Activated gamma-delta T cell treated with anti-CD3 and anti-CD28 coated beads, Interleukin-2, amount 50 U/mL, for 16 hours (primary cell): ENCODE measurements around the gene MYO10.
"Not testable (repeated sequence)": the region's sequence is repeated elsewhere in the genome, so short reads cannot be mapped to it uniquely, and the experiment has no call there.

Source experiments
- DNase-seq: peaks from one replicate; pipeline ENCODE4 v3.0.0-alpha.2; 2020; ENCODE audit warnings: low read depth

Gene MYO10

DNA sequence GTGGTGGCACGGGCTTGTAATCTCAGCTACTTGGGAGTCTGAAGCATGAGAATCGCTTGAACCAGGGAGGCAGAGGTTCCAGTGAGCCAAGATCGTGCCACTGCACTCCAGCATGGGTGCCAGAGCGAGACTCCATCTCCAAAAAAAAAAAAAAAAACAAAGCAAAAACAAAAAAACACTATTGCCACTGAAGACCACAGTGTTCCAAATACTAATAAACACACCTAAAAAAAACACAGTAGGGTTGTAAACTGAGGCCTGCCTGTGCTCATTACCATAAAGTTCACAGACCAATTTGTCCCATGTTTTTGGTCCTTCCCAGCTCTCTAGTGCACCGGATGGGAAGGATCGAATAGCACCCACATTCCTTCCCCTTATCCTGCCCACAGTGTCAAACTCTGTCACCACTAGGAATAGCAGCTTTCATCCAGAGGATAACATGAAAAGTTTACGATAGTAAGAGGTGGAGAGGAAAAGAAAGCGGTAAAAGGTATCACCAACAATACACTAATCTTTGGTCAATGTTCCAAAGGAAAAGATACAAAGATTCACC is 49.2 kb downstream of the MYO10 start:
- DNase-seq = no peak

GRCh38 chr5:16886366-16886736 is 49.7 kb downstream of the MYO10 start:
- DNase-seq = no peak

- DNase-seq = no peak
Observed at GRCh38 chr5:16885635-16886365, 50.3 kb downstream of the MYO10 start.

GRCh38 chr5:16884595-16884994 is 51.5 kb downstream of the MYO10 start:
- DNase-seq = no peak

GRCh38 chr5:16883806-16884205 is 52.3 kb downstream of the MYO10 start:
- DNase-seq = no peak

GRCh38 chr5:16883176-16883575 is 52.9 kb downstream of the MYO10 start:
- no peak for DNase-seq

GRCh38 chr5:16881251-16881650 is 54.8 kb downstream of the MYO10 start:
- DNase-seq = no peak

- no peak for DNase-seq
Observed at GRCh38 chr5:16880547-16880946, 55.5 kb downstream of the MYO10 start.

DNA sequence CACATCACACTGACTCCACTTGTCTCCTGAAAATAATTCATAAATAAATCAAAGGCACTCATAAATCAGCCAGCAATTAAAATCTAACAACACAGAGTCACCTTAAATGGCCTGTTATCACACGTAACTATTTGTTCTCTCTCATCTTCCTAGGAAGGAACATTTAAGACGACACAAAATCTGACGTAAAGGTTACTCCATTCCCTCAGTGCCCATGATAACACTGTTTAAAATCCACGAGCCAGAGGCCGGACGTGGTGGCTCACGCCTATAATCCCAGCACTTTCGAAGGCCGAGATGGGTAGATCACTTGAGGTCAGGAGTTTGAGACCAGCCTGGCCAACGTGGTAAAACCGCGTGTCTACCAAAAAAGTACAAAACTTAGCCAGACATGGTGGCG is 56.4 kb downstream of the MYO10 start:
- DNase-seq = no peak

DNA sequence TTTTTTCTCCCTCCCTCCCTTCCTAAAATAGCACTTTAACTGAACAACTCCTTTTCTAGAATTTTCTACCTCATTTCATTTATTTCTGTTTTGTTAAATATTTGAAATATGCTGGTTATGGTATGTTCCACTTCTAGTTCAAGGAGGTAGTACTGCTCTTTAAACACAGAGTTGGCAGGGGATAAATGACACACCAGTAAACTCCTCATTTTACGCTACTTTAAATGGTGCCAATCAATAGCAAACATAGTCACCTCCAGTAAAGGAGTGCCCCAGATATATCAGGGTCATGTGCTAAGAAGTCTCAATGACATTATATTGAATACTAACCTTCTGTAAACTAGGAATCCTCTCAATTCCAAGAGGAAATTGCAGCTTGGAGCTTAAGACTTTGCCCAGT is 56.9 kb downstream of the MYO10 start:
- no peak for DNase-seq

- no peak for DNase-seq
Observed at GRCh38 chr5:16877267-16877935, 58.7 kb downstream of the MYO10 start.

DNA sequence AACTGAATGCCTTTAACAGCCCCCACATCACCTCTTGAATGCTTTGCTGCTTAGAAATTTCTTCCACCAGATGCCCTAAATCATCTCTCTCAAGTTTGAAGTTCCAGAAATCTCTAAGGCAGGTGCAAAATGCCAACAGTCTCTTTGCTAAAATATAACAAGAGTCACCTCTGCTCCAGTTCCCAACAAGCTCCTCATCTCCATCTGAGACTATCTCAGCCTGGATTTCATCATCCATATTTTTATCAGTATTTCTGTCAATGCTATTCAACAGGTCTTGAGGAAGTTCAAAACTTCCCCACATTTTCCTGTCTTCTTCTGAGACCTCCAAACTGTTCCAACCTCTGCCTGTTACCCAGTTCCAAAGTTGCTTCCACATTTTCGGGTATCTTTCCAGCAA is 61.7 kb downstream of the MYO10 start:
- DNase-seq = not testable (repeated sequence)

GRCh38 chr5:16871746-16872339 is 64.2 kb downstream of the MYO10 start:
- no peak for DNase-seq

- no peak for DNase-seq
Observed at GRCh38 chr5:16870878-16871277, 65.2 kb downstream of the MYO10 start.

GRCh38 chr5:16869821-16870796 is 66.0 kb downstream of the MYO10 start:
- no peak for DNase-seq

GRCh38 chr5:16867577-16867953 is 68.5 kb downstream of the MYO10 start:
- no peak for DNase-seq

GRCh38 chr5:16866795-16867576 is 69.1 kb downstream of the MYO10 start:
- no peak for DNase-seq

- no peak for DNase-seq
Observed at GRCh38 chr5:16866273-16866672, 69.8 kb downstream of the MYO10 start.

GRCh38 chr5:16865151-16865550 is 70.9 kb downstream of the MYO10 start:
- no peak for DNase-seq

DNA sequence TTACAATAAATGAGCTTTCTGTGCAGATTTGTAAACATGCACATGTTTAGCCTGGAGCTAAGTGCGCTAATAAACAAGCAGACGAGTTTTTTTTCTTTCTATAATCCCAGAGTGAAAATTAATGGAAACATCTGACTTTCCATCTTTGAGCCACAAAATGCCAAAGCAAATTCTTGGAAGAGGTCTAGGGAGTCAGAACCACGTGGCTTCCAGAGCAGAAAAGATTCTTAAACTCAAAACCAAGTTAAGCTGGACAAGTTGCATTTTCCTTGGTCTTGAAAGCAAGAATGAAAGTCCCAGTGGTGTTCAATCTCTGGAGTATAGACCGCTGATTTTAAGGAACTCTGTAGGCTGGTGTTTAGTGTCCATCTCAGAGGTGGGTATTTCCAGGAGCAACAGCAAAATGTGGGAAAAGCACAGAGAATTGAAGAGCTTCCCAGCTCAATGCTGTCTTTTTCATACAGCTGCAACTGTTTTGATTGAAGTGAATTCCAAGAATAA is 71.4 kb downstream of the MYO10 start:
- DNase-seq = no peak

DNA sequence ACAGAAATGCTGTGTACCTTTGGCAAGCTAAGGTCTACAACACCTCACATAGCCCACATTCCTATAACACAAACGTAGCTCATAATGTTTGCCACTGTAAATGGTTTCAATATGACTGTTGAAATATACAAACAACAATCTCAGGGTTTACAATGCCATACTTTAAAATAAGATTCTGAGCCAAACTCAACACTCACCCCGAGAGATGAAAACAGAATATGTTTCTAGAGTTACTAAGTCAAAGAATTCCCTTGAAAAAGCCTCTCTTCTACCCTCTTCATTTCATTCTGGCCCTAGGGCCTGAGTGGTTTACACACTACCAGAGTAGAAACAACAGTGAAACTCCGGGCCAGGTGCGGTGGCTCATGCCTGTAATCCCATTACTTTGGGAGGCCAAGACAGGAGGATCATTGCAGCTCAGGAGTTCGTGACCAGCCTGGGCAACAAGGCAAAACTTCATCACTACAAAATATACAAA is 72.6 kb downstream of the MYO10 start:
- DNase-seq = no peak
